ENCODE results near the gene SH3PXD2A.
A peak's percentile ranks its signal among the peaks of the same experiment; 100 is the strongest.

Gene SH3PXD2A

DNA sequence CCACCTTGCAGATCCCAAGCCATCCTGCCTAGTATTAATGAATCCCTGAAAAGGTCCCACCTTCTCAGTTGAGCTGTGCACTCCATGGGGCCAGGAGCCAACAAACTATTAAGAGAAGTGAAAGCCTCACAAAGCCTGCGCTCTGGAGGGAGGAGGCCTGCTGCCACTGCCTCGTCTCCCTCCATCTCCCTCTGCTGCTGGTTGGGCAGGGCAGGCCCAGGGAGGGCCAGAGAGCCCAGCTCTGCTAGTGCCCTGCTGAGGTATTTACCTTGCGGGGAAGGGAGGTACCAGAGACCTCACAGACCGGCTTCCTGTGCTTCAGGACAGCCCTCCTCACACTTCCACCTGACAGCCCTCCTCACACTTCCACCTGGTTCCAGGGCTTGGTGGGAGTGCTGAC is 171.5 kb downstream of the SH3PXD2A start:
- no peak for DNase-seq (ENCODE audit: low read depth)

DNA sequence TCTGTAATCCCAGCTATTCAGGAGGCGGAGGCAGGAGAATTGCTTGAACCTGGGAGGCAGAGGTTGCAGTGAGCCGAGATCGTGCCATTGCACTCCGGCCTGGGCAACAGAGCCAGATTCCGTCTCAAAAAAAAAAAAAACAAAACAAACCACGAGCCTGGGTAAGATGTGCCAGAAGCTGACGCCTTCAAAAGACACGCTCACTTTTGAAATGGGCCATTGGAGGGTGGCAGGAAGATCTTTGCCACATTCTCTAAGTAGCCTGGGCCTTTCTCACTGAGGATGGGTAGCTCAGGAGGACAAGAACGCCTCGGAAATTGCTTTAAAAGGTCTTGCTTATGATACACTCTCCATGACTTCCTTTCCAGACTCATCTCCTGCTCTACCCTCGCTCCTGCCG is 172.7 kb downstream of the SH3PXD2A start:
- no peak for DNase-seq (ENCODE audit: low read depth)

DNA sequence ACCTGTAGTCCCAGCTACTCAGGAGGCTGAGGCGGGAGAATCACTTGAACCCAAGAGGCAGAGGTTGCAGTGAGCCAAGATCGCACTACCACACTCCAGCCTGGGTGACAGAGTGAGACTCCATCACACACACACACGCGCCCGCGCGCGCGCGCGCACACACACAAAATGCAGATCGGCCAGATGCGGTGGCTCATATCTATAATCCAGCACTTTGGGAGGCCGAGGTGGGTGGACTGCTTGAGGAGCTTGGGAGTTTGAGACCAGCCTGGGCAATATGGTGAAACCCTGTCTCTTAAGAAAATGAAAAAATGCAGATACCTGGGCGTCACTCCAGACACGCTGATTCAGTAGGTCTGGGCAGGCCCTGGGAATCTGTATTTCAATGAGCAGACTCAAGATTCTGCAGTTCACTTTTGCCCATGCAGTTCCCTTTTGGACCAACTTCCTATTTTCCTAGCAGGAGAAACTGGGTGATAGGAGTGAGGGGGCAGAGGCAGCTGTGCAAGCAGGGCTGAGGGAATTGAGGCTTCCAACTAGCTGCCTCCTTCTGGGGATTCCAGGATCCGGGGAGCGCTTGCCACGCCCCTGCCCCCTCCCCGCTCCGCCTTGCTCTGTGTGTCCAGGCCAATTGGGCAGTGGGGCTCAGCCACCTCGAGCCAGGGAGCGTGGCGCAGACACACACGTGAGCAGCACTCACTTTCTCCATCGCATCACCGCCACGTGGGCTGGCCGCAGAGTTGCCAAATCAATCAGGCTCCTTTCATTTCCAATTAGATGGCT is 173.6 kb downstream of the SH3PXD2A start:
- no peak for DNase-seq (ENCODE audit: low read depth)

DNA sequence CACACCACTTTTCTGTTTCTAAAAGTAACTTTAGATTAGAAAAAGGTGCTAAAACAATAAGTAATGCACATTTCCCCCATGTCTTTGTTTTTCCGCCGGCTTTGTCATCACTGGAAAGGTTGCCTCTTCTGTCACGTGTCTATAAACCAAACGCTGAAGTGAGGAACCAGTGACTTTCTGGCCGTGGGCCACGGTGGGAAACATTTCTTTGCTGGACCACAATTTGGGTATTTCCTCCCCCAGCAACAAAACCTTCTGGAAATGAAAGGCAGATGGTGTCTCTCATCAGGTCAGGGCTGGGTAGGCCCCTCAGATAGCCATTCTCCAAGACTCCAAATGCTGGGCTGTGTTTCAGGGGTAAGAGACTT is 174.5 kb downstream of the SH3PXD2A start:
- DNase-seq (ENCODE audit: low read depth) = no peak

DNA sequence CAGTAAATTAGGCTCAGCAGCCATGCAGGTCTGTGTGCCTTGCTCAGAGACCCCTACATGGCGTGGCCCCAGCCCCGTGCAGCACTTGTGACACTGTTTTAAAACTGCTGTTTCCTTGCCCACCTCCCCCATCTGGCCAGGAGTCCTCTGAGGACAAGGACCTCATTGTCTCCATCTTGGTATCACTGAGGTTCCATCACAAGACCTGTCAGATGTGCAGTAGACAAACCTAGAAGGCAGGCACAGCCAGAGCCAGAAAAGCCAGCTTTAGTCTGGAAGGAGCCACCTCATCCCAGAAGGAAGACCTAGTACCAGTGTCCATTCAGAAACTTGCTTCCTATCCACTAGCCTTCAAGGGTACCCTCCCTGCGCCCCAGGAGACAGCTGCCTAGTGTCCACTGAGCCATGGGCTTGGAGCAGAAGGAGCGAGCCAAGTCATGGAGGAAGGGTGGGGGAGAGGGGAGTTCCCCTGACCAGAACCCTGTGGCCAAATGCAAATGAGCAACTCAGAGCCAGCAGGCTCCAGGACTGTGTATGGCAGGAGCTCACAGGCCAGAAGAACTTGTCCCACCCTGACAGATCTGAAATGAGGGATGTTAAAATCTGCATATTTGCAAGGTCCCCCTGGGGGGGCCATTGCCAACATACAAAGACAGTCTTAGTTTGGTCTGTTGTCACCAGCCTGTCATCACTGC is 176.1 kb downstream of the SH3PXD2A start:
- no peak for DNase-seq (ENCODE audit: low read depth)

DNA sequence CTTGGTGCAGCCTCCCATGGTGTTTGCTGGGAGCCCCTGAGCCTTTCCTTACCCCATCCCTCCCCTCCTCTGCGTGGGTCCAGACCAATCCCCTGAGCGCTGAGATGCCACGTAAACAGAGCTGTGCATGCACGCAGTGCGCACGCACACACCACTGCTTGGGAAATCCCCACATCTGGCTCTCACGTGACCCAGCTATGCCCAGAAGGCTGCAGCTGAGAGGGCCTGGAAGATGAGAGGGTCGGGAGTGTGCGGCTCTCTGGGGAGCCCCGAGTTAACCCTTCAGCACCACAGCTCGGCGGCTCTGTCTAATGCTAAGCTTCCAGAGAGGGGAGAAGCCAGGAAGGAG is 177.2 kb downstream of the SH3PXD2A start:
- peak; percentile 83 for DNase-seq (ENCODE audit: low read depth)

DNA sequence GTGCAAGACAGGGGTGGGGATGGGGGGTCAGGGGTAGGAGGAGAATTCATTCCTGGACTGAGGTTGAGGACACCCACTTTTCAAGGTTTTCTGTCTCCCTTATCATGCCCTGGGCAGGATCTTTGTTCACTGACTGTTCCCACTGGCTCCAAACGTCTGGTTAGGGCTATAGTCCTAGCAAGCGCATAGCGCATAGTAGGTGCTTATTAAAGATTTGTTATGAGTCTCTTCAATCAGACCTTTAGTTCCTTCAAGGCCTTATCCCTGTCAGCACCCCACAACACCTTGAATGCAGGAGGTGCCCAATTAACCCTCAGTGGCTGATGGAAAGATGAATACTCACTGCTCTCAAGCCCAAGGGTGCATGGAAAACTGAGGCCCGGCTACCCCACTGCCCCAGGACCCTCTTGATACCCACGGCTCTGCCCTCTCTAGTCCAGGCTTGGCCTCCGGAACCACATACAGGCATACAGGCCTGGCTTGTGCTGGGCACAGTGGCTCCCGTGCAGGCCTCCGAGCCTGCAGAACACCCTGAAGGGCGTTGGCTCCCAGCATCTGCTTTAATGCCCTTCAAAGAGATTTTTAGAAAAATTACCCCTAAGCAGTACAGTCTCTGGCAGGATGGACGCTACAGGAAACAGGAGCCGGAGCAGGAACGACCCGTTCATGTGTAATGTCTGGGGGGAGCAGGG is 177.7 kb downstream of the SH3PXD2A start:
- no peak for DNase-seq (ENCODE audit: low read depth)

DNA sequence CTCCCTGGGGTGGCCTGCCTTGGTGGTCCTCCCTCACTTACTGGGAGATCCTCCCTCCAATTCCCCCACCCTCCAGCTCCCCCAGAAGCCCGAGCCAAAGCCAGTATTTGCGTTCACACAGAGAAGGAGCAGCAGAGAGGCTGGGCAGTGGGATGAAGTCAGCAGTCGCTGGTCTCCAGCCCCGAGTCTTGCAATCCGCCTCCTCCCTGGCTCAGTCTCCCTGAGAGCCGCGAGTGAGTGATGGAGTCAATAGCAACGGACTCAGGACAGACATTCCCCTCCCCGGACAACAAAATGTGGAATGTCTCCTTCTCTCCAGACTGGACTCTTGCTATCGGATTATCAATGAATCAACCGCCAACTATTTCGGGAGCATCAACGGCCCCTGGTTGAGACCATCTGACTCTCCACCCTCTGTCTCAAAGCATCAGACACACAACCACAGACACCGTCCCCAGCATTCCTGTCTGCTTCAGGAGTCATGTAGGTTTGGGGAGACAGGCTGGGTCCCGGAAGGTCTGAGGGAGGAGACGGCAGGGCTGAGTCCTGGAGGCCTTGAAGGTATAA is 178.4 kb downstream of the SH3PXD2A start:
- DNase-seq (ENCODE audit: low read depth) = no peak

DNA sequence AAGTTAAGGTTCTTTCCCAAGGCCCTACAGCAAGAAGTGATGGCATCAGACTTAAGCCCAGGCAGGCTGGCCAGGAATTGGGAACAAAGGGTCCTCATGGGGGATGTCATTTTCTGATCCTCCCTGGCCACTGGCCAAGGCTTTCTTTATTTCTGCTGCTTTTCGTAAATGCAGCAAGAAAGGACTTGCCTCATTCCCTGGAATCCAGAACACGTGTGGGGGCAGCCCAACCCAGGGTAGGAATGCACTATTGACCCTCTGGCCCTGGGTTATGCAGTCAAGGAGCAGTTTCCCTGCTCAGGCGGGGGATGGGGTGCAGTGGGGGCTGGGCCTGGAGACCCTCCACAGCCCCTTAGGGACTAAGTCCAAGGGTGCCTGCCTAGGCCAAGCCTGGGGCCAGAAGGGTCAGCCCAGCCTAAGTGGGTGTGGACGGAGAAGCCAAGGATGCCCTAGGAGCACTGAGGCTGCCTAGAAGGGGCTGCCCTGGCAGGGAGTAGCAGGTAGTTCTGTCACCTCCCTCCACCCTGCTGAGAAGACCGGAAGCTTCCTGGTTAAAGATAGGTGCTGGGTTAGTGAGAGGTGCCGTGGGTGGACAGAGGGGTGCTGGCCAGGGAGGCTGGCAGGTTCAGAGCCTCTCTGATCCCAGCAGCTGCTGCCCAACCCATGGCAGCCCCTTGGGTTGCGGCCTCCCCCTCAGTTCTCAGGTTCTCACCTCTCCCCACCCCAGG is 179.2 kb downstream of the SH3PXD2A start:
- DNase-seq (ENCODE audit: low read depth) = no peak

DNA sequence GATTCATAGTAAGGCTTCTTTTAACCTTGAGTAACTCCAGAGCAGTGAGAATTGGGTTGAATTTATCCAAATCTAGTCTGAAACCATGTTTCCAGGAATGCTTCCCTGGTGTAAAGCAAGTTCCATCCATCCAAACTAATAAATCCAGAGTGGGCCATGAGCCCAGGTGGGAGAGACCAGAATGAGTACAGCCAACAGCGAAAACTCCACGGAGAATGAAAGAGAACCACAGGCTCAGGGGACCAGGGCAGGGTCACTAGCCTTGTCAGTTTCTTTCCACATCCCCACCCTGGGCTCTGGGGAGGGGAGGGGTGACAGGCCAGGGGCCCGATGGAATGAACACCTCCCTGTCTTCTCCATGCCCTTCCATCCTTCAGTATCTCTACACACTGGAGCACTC is 181.8 kb downstream of the SH3PXD2A start:
- no peak for DNase-seq (ENCODE audit: low read depth)

DNA sequence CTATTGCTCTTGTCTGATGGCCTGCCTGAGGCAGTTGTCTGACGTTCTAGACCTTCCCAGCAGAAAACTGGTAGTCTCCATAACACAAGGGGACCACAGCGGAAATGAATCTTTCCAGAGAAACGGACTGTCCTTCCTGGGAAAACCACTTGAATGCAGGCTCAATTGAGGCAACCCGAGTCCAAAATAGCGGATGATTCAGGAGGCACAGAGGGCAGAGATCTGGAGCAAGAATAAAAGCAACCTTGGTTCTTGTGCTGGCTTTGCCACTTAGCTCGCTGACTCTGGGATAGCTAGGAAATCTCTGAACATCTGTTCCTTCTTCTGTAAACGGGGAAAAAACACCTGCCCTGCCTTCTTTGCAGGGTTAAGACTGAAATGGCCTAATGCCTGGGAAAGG is 183.0 kb downstream of the SH3PXD2A start:
- no peak for DNase-seq (ENCODE audit: low read depth)

DNA sequence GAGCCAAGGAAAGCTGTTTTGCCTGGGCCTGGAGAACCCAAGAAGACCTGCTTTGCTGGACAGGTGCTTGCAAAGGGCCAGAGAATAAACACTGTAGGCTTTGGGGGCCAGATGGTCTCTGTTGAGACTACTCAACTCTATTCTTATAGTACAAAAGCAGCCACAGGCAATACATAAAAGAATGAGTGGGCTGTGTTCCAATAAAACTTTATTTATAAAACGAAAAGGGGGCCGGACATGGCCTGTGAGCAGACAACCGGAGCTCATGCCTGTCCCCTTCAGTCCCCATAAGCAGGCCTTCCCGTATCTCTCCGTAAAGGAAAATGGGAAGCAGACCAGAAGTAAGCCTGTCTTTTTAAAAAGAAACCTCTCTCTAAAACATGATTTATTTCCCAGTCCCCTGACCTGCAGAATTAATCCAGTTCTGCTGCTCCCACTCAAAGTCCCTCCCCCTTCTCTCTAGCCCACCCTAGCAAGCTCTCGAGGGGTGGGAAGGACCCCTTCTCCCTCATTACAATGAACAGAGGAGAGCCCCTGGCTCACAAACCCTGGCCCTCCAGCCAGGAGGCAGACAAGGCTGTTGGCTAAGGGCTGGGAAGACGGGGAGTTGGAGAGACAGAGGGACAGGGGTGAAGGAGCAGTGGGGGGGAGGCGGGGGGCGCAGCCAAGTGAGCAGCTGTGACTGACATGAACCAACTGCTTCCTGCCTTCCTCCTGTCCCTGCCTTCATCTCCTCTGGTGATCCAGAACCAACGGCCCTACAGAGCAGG is 184.1 kb downstream of the SH3PXD2A start:
- no peak for DNase-seq (ENCODE audit: low read depth)

DNA sequence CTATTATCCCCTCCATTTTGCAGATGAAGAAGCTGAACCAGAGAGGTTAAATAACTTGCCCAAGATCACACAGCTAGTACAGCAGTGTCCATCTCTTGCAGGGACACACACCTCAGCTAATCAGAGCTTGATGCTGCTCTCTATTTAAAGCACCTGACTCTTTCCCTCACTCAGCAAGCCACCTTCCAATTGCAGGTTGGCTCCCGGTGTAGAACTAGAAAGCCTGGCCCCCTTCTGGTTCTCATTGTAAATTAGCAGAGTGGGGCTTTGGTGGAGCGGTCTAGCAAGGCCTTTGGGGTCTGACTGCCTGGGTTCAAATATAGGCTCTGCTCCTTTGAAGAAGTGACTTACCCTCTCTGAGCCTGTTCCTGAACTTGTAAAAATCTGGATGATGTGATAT is 185.4 kb downstream of the SH3PXD2A start:
- no peak for DNase-seq (ENCODE audit: low read depth)

DNA sequence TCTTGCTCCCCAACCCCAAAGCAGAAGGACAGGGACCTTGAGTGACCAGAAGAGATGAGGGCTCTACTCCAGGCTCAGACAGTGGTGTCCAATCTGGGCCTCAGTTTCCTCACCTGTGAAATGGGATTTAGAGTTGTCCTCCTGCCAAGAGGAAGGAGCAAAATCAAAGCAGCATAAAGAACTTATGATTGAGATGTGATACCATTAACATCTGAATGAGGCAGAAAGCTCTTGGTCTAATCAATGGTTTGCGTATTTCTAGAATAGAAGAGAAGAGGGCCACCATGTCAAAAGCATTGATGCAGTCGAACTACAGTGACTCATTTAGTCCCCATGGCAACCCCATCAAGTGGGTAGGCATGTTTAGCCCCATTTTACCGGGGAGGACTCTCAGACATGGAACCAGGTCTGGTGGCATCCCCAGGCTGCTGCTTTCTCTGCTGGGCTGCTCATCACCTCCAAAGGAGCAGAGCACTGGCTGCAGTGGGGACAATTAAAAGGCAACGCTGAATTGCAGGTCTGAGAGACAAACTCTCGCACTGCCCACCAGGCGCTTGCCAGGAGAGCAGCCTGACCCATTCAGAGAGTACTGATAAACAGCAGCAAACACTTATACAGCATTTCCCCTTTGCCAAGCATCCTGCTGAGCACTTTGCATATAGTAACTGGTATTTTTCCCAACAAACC is 186.0 kb downstream of the SH3PXD2A start:
- DNase-seq (ENCODE audit: low read depth) = no peak

DNA sequence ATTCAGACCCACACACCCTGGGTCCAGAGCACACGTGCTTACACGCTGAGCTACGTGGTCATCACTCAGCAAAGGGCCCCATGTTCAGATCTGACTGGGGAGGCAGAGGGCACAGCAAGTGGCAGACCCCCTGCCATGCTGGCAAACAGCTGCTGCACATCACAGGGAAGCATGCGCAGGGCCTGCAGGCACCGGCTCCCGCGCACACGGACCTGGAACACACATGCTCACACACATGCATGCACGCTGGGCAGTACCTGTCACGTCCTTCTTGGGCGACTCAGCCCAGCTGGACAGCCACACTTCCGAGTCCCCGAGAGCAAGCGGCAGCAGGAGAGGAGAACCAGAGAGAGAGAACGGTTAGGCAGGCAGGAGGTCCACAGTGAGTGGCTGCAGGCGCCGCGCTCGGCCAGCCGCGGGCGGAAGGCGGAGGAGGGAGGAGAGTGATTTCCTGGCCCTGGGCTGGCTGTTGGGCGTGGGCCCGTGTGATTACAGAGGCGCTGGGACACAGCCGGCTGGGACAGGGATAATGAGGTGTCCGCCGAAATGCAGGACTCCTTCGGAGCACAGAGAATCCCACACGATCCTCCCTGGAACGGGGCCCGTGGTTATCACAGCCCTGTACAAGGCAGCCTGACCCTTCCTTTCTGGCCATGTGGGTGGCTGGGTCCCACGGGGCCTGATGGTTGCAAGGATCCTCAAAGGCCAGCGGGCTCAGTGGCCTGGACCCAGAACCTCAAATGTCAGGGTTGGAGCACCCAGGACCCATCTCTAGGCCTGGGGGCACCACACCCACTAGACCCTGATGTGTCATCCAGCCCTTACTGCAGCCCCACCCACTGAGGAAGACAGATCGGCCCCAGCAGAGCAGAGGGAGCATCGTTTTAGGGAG is 186.8 kb downstream of the SH3PXD2A start:
- DNase-seq (ENCODE audit: low read depth) = no peak

DNA sequence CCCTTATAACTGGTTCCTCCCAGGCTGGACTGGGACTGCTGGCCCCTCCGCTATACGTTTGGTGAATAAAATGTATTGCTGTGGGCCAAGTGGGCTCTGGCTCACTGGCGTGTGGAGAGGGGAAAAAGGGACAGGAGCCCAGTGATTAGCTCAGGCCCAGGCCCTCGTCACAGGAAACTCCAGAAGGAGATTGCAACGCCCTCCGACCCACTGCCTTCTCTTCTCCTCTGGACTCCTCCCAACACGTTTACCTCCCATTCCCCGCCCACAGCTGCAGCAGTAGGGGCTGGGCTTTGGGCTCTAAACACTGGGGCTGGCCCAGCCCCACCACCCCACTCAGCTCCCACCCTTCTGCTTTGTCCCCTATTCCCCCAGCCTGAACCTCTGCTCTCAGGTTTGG is 188.0 kb downstream of the SH3PXD2A start:
- DNase-seq (ENCODE audit: low read depth) = no peak

DNA sequence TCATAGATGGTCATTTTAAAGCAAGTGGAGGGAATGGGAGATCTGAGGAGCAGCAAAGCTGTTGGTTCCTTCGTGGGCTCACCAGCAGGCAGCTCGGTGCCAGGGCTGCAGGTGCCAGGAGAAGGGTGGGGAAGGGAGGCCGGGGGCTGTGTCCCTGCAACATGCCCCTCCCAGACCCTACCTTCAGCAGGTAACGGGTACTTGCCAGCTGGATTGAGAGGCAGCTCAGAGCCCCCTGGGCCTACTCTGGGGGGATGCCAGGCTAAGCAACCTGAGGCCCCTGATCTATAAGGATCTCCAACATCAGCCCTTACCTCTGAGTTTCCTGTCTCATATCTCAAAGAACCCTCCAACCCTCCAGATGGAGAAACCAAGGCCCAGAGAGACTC is 188.6 kb downstream of the SH3PXD2A start:
- DNase-seq (ENCODE audit: low read depth) = no peak

DNA sequence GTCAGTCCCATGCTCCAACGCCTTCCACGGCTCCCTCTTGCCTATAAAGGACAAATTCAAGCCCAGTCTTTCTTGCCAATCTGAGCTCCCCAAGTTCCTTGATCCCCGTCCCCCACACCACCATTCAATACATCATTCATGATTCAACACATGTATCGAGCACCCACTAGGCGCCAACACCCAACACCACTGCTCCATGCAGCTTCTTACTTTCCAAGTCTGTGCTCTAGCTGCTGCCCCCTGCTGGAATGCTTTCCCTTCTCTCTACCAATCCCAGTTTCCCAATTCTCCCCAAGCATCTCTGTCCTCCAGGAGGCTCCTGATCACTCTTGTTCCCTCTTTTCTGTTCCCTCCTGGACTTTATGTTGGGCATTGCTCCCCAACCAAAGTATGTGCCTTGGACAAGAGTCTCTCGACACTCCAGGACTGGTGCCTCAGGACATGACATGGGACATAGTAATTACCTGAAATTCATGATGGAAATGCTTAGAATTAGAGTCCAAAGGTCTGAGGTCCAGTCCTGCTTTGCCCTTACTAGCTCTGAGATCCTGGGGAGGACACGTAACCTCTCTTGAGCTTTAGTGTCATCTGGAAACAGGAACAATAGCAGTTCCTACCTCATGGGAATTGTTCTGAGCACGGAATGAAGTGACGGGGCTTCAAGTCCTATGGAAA is 189.2 kb downstream of the SH3PXD2A start:
- no peak for DNase-seq (ENCODE audit: low read depth)

DNA sequence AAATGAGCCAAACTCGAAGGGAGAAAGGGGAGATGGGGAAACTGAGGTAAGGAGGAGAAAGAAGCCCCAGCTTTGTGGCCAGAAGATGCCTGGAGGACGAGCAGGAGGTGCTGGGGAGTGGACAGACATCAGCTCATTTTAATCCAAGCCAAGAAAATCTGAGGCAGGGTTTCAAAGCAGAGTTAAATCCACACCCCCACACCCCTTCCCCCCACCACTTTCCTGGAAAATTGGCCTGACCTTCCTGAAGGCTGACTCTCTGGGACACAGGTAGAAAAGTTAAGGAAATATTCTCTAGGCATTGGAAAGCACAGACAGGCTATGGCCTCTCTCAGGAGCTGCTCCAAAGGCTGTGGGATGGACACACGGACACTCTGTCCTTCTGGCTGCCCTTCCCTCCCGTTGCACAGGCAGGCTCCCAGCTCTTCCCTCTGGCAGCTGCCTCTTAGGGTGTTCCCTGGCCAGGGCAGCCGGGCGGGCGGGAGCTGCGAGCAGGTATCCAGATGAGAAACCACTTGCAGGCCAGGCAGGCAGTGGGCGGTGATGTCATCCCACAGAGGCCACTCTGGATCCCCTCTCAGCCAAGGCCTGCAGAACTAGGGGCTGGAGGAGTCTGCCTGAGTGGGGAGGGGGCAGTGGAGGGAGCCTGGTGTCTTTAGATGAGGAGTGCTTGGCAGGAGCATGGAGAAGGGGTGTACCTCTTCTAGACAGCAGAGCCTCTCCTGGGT is 190.1 kb downstream of the SH3PXD2A start:
- DNase-seq (ENCODE audit: low read depth) = no peak

All from activated T-cell treated with anti-CD3 and anti-CD28 coated beads for 24 hours (primary cell).